ENCODE results near the gene TMEM252. TPM values are rescaled to one million over a fixed set of nuclear protein-coding genes. Genes with fewer than 3 reads are reported as not detected.

Gene TMEM252
- total and polyA plus RNA-seq, 2 donors (not counting 1 experiment from before 2014, with no cell fraction given), result not detected

- no peaks in the 10 kb centered on the region for H3K27me3 ChIP-seq (replicated peaks in 1 of 4; ENCODE audit: control extremely low read depth in 1 of 4, control insufficient read depth in 3 of 4, insufficient read depth in 4 of 4, low read length in 3 of 4)
- H3K9ac ChIP-seq (ENCODE audit: low read length), result no peak overlapping the region
- H3K4me2 ChIP-seq (replicated peaks; ENCODE audit: low read depth, low read length, poor library complexity, severe bottlenecking), result no peak overlapping the region
- H3K27me3 Mint-ChIP-seq, result no peaks in the 10 kb centered on the region
- H3K4me1 ChIP-seq (ENCODE audit: control insufficient read depth in 2 of 2, insufficient read depth in 2 of 2, low read length in 2 of 2), result peaks cover 4% of the 10 kb centered on the region in 2 donors
- POLR2A ChIA-PET, result no interaction called here
- intact Hi-C loops (cut with micrococcal nuclease), result no loop called here
- CTCF ChIA-PET, result no interaction called here
- DNase-seq, result no peak
- no peaks in the 10 kb centered on the region for H3K9me3 Mint-ChIP-seq (ENCODE audit: insufficient read depth)
- no peak overlapping the region for H3K4me3 ChIP-seq (ENCODE audit: control extremely low read depth in 1 of 5, extremely low read depth in 1 of 5, insufficient read depth in 1 of 5, low read depth in 2 of 5, low read length in 4 of 5)
- peaks cover 8% of the 10 kb centered on the region for H3K4me1 Mint-ChIP-seq
- no peak overlapping the region for H3K4me3 Mint-ChIP-seq
- no peaks in the 10 kb centered on the region for H4K20me1 ChIP-seq (ENCODE audit: control insufficient read depth, insufficient read depth, low read length, poor library complexity, severe bottlenecking)
- no peaks in the 10 kb centered on the region for H3K79me2 ChIP-seq (ENCODE audit: control insufficient read depth, insufficient read depth, low read length)
- no CpG with 5 or more reads among the region's 3 CpGs for WGBS (ENCODE audit: insufficient coverage)
- H3K9me3 ChIP-seq (ENCODE audit: control extremely low read depth in 1 of 3, control insufficient read depth in 2 of 3, insufficient read depth in 1 of 3, low read length in 2 of 3), result no peaks in the 10 kb centered on the region
- no peak overlapping the region for H3K27ac Mint-ChIP-seq
- H2AFZ ChIP-seq (ENCODE audit: insufficient read depth, low read depth, low read length, poor library complexity, severe bottlenecking), result no peak overlapping the region
- H3K36me3 ChIP-seq (replicated peaks in 1 of 2; ENCODE audit: control extremely low read depth in 1 of 2, control insufficient read depth in 1 of 2, extremely low read depth in 1 of 2, insufficient read depth in 2 of 2, low read length in 1 of 2), result no peaks in the 10 kb centered on the region
- TF ChIP-seq CTCF (IDR thresholded peaks at IDR 0.05), result no peak
- no peak for TF ChIP-seq EZH2 (IDR thresholded peaks at IDR 0.05; ENCODE audit: borderline replicate concordance, insufficient read depth, low read depth, low read length, poor library complexity, severe bottlenecking)
- H3K27ac ChIP-seq (ENCODE audit: low read length in 2 of 2), result no peak overlapping the region
- ATAC-seq (ENCODE audit: low read depth), result no peak
These were observed 12.2 kb upstream of the TMEM252 start for GRCh38 chr9:68552700-68553476.

- ChIA-PET POLR2A (no interaction called here), CTCF (interaction anchor here (1.4 kb wide), 1 partner anchor 9 kb away, joined by 5 read pairs; no protein-coding TSS in a partner anchor)
- ATAC-seq (ENCODE audit: low read depth), result no peak
- Histone ChIP-seq H3K9me3 (ENCODE audit: control extremely low read depth in 1 of 3, control insufficient read depth in 2 of 3, insufficient read depth in 1 of 3, low read length in 2 of 3) (no peaks in the 10 kb centered on the region), H3K27me3 (replicated peaks in 1 of 4; ENCODE audit: control extremely low read depth in 1 of 4, control insufficient read depth in 3 of 4, insufficient read depth in 4 of 4, low read length in 3 of 4) (no peaks in the 10 kb centered on the region), H3K4me3 (ENCODE audit: control extremely low read depth in 1 of 5, extremely low read depth in 1 of 5, insufficient read depth in 1 of 5, low read depth in 2 of 5, low read length in 4 of 5) (no peak overlapping the region), H4K20me1 (ENCODE audit: control insufficient read depth, insufficient read depth, low read length, poor library complexity, severe bottlenecking) (no peaks in the 10 kb centered on the region), H3K4me2 (replicated peaks; ENCODE audit: low read depth, low read length, poor library complexity, severe bottlenecking) (no peak overlapping the region), H3K79me2 (ENCODE audit: control insufficient read depth, insufficient read depth, low read length) (no peaks in the 10 kb centered on the region), H3K36me3 (replicated peaks in 1 of 2; ENCODE audit: control extremely low read depth in 1 of 2, control insufficient read depth in 1 of 2, extremely low read depth in 1 of 2, insufficient read depth in 2 of 2, low read length in 1 of 2) (no peaks in the 10 kb centered on the region), H3K4me1 (ENCODE audit: control insufficient read depth in 2 of 2, insufficient read depth in 2 of 2, low read length in 2 of 2) (peaks cover 20 to 21% of the 10 kb centered on the region in 2 donors), H3K27ac (ENCODE audit: low read length in 2 of 2) (no peak overlapping the region), H2AFZ (ENCODE audit: insufficient read depth, low read depth, low read length, poor library complexity, severe bottlenecking) (no peak overlapping the region), H3K9ac (ENCODE audit: low read length) (no peak overlapping the region)
- TF ChIP-seq EZH2 (IDR thresholded peaks at IDR 0.05; ENCODE audit: borderline replicate concordance, insufficient read depth, low read depth, low read length, poor library complexity, severe bottlenecking), result no peak
- TF ChIP-seq CTCF (IDR thresholded peaks at IDR 0.05), result no peak
- DNase-seq, result no peak
- no CpG with 5 or more reads among the region's 4 CpGs for WGBS (ENCODE audit: insufficient coverage)
- H3K27ac Mint-ChIP-seq, result no peak overlapping the region
- no peaks in the 10 kb centered on the region for H3K27me3 Mint-ChIP-seq
- peaks cover 24% of the 10 kb centered on the region for H3K4me1 Mint-ChIP-seq
- no peak overlapping the region for H3K4me3 Mint-ChIP-seq
- H3K9me3 Mint-ChIP-seq (ENCODE audit: insufficient read depth), result no peaks in the 10 kb centered on the region
- intact Hi-C loops (cut with micrococcal nuclease), result no loop called here
These were observed 10.5 kb upstream of the TMEM252 start for GRCh38 chr9:68551191-68551590.
